Measurements from ENCODE around the gene C10orf90. TPM values are rescaled to one million over a fixed set of nuclear protein-coding genes. Genes with fewer than 3 reads are reported as not detected.

C10orf90 gene
- total RNA-seq, 1 donor from 2014 or later: not detected

DNA sequence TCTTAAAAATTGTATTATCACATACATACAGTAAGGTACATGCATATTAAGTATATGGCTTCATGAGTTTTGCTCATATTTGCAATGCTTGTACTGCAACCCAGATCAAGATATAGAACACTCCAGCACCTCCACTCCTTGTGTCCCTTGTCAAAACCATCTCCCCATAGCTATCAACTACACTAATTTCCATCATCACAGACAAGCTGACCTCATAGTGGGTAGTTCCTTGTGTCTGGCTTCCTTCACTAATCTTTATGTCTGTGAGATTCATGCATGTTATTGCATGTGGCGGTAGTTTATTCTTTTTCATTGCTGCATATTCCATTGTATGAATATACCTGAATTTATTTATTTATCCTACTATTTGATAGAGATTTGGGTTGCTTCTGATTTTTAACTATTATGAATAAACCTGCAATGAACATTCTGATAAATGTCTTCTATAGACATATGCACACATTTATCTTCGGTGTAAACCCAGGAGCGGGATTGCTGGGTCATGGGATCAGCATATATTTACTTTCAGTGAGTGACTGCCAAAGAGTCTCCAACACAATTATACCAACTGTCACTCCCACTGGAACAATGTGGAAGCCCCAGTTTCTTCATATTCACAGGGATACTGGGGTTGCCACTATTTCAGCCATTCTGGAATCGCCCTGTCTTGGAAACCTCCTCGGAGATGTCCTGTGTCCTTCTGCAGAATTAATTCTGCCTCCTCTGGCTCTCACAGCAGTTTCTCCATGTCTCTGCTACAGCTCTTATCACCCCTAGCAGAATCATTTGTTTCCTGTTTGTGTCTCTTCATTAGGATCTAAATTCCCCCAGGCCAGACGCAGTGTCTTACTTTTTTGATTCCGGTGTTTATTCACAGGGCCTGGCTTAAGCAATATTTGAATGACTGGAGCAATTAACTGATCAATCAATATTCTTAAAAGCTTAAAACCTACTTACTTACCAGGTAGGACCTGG, 267.5 kb downstream of the C10orf90 start:
- H3K4me3 ChIP-seq: no peak overlapping the region
- no peak overlapping the region for H3K27ac ChIP-seq
- Mint-ChIP-seq H3K27ac (no peak overlapping the region), H3K36me3 (no peaks in the 10 kb centered on the region), H3K4me1 (peaks cover 26% of the 10 kb centered on the region), H3K27me3 (ENCODE audit: insufficient read depth, low read depth) (no peaks in the 10 kb centered on the region), H3K9me3 (no peaks in the 10 kb centered on the region), H3K4me3 (no peak overlapping the region)
- no peaks in the 10 kb centered on the region for H3K27me3 ChIP-seq
- no peak overlapping the region for H3K9ac ChIP-seq
- H4K20me1 ChIP-seq (ENCODE audit: low read depth): no peaks in the 10 kb centered on the region
- no peaks in the 10 kb centered on the region for H3K79me2 ChIP-seq (ENCODE audit: low read depth)
- TF ChIP-seq EZH2 (IDR thresholded peaks at IDR 0.05): no peak
- TF ChIP-seq EZH2phosphoT487 (IDR thresholded peaks at IDR 0.05): no peak
- TF ChIP-seq, protein P1, sequence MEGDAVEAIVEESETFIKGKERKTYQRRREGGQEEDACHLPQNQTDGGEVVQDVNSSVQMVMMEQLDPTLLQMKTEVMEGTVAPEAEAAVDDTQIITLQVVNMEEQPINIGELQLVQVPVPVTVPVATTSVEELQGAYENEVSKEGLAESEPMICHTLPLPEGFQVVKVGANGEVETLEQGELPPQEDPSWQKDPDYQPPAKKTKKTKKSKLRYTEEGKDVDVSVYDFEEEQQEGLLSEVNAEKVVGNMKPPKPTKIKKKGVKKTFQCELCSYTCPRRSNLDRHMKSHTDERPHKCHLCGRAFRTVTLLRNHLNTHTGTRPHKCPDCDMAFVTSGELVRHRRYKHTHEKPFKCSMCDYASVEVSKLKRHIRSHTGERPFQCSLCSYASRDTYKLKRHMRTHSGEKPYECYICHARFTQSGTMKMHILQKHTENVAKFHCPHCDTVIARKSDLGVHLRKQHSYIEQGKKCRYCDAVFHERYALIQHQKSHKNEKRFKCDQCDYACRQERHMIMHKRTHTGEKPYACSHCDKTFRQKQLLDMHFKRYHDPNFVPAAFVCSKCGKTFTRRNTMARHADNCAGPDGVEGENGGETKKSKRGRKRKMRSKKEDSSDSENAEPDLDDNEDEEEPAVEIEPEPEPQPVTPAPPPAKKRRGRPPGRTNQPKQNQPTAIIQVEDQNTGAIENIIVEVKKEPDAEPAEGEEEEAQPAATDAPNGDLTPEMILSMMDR (IDR thresholded peaks at IDR 0.05): no peak
- H2AFZ ChIP-seq (replicated peaks): no peak overlapping the region
- H3K36me3 ChIP-seq: no peaks in the 10 kb centered on the region
- no peak for DNase-seq (ENCODE audit: low spot score)
- H3K9me3 ChIP-seq (ENCODE audit: low read depth): no peaks in the 10 kb centered on the region
- peaks cover 14% of the 10 kb centered on the region for H3K4me1 ChIP-seq
- no peak overlapping the region for H3K4me2 ChIP-seq
- H3F3A ChIP-seq (ENCODE audit: low read depth): no peaks in the 10 kb centered on the region

DNA sequence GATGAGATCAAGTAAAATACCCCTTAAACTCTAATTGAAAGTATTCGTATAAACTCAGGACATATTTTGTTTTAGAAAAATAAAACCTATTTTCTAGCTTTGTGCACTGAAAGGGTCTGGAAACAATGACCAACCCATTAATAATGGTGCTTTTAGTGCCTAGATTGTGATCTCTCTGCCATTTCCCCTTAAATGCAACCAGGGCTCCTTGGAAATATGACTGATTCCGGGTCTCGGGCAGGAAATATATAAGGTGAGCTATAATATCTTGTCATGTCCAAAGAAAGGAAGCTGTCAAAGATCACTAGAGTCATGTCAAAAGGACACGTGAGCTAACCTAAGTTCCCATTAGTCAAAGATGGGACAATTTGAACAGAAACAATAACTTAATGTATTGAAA, 269.9 kb downstream of the C10orf90 start:
- no peak for DNase-seq (ENCODE audit: low spot score)
- Histone ChIP-seq H3K9me3 (ENCODE audit: low read depth) (no peaks in the 10 kb centered on the region), H3K4me1 (peaks cover 20% of the 10 kb centered on the region), H3K9ac (no peak overlapping the region), H2AFZ (replicated peaks) (no peak overlapping the region), H3K79me2 (ENCODE audit: low read depth) (no peaks in the 10 kb centered on the region), H3K4me2 (no peak overlapping the region), H3F3A (ENCODE audit: low read depth) (no peaks in the 10 kb centered on the region), H3K36me3 (no peaks in the 10 kb centered on the region), H4K20me1 (ENCODE audit: low read depth) (no peaks in the 10 kb centered on the region), H3K27me3 (no peaks in the 10 kb centered on the region), H3K27ac (no peak overlapping the region), H3K4me3 (no peak overlapping the region)
- H3K36me3 Mint-ChIP-seq: no peaks in the 10 kb centered on the region
- H3K4me3 Mint-ChIP-seq: no peak overlapping the region
- TF ChIP-seq, protein P1 (IDR thresholded peaks at IDR 0.05): no peak
- no peak for TF ChIP-seq EZH2phosphoT487 (IDR thresholded peaks at IDR 0.05)
- TF ChIP-seq EZH2 (IDR thresholded peaks at IDR 0.05): no peak
- H3K9me3 Mint-ChIP-seq: no peaks in the 10 kb centered on the region
- H3K4me1 Mint-ChIP-seq: peaks cover 22% of the 10 kb centered on the region
- H3K27ac Mint-ChIP-seq: no peak overlapping the region
- H3K27me3 Mint-ChIP-seq (ENCODE audit: insufficient read depth, low read depth): no peaks in the 10 kb centered on the region

DNA sequence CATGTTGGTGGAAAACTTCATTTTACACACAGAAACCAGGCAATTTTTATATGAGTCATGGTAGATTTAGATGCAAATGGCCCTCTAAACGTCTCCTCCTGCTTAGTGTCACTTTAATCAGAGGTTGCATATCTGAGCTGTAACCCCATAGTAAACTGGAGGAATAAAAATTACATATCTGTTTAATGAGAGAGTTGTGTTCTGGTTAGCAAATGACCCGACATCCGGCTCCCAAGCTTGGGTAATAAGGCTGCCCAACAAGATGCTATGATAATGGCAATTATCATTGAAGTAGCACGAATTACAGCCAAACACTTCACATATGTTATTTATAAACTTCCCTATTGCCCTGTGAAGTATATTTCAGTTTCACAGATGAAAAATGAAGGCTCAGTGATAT, 271.6 kb downstream of the C10orf90 start:
- H3K27ac ChIP-seq: no peak overlapping the region
- DNase-seq (ENCODE audit: low spot score): no peak

DNA sequence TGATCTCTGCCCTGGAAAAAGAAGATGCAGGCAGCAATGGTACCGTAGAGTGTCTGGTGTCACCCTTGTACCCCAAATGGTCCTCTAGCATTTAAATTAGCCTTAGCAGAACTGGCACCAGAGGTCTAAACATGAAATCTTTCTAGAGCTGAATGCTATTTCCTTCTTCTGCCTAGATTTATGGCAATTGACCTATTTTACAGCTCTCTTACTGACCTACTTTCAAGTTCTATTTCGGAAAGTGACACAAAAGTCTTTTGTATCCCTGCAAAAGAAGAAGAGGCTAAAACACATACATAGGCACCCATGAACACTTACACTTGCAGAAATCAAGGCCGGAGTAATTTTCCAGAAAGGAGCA, 272.1 kb downstream of the C10orf90 start:
- Histone ChIP-seq H3K27ac (no peak overlapping the region), H3K4me2 (peak overlapping the region; percentile 8), H3K9ac (no peak overlapping the region), H3K4me1 (peaks cover 25% of the 10 kb centered on the region), H2AFZ (replicated peaks) (no peak overlapping the region), H3K9me3 (ENCODE audit: low read depth) (no peaks in the 10 kb centered on the region), H3K4me3 (no peak overlapping the region), H4K20me1 (ENCODE audit: low read depth) (no peaks in the 10 kb centered on the region), H3K27me3 (no peaks in the 10 kb centered on the region), H3K36me3 (no peaks in the 10 kb centered on the region), H3K79me2 (ENCODE audit: low read depth) (no peaks in the 10 kb centered on the region), H3F3A (ENCODE audit: low read depth) (no peaks in the 10 kb centered on the region)
- H3K9me3 Mint-ChIP-seq: no peaks in the 10 kb centered on the region
- no peaks in the 10 kb centered on the region for H3K36me3 Mint-ChIP-seq
- H3K4me1 Mint-ChIP-seq: peaks cover 13% of the 10 kb centered on the region
- no peak overlapping the region for H3K27ac Mint-ChIP-seq
- H3K4me3 Mint-ChIP-seq: no peak overlapping the region
- peaks cover 8% of the 10 kb centered on the region for H3K27me3 Mint-ChIP-seq (ENCODE audit: insufficient read depth, low read depth)
- DNase-seq (ENCODE audit: low spot score): no peak
- TF ChIP-seq, protein P1 (IDR thresholded peaks at IDR 0.05): no peak
- TF ChIP-seq EZH2 (IDR thresholded peaks at IDR 0.05) (no peak), EZH2phosphoT487 (IDR thresholded peaks at IDR 0.05) (no peak)

More for the DNA sequence above, 271.6 kb downstream of the C10orf90 start:
- no peak for TF ChIP-seq EZH2 (IDR thresholded peaks at IDR 0.05)
- Histone ChIP-seq H3K27me3 (no peaks in the 10 kb centered on the region), H3K4me2 (no peak overlapping the region), H3K4me1 (peaks cover 25% of the 10 kb centered on the region), H3K36me3 (no peaks in the 10 kb centered on the region), H3K9me3 (ENCODE audit: low read depth) (no peaks in the 10 kb centered on the region), H3K9ac (no peak overlapping the region), H3K79me2 (ENCODE audit: low read depth) (no peaks in the 10 kb centered on the region), H4K20me1 (ENCODE audit: low read depth) (no peaks in the 10 kb centered on the region), H2AFZ (replicated peaks) (no peak overlapping the region), H3K4me3 (no peak overlapping the region), H3F3A (ENCODE audit: low read depth) (no peaks in the 10 kb centered on the region)
- Mint-ChIP-seq H3K4me1 (peaks cover 19% of the 10 kb centered on the region), H3K9me3 (no peaks in the 10 kb centered on the region), H3K36me3 (no peaks in the 10 kb centered on the region), H3K27me3 (ENCODE audit: insufficient read depth, low read depth) (peaks cover 8% of the 10 kb centered on the region), H3K4me3 (no peak overlapping the region), H3K27ac (no peak overlapping the region)

Measured in neural progenitor cell (in vitro differentiated cells).